Chondrocyte (in vitro differentiated cells): ENCODE data around the gene ASPM. TPM values are rescaled to one million over a fixed set of nuclear protein-coding genes. Genes with fewer than 3 reads are reported as not detected.

Source experiments
- total RNA-seq: library from RNA; stranded (reverse); gene quantifications from 3 replicates; pipeline ENCODE4 v1.2.1, GENCODE V29; 2021

ASPM gene
- total RNA-seq, 1 donor from 2014 or later, result 6.6 TPM

Other genes with a start within 250 kb of the ASPM start
- gene CFHR2, start 202.9 kb downstream of the ASPM start, total RNA-seq, result not detected in 3 replicates
- gene CFHR5, start 169.1 kb downstream of the ASPM start, total RNA-seq, result not detected in 3 replicates
- gene F13B, start 79.4 kb downstream of the ASPM start, total RNA-seq, result not detected in 3 replicates
- 15.2 to 15.9 TPM (median 15.4 TPM) in 3 replicates for gene ZBTB41, start 54.6 kb upstream of the ASPM start, total RNA-seq
- gene CRB1, start 121.6 kb upstream of the ASPM start, total RNA-seq, result not detected in 3 replicates